HG03025 (cell line): ENCODE data around the gene LEUTX.
"Not testable (repeated sequence)": the region's sequence is repeated elsewhere in the genome, so short reads cannot be mapped to it uniquely, and the experiment has no call there.

ENCODE experiments used
- ATAC-seq: cut with Tn5 transposase; IDR thresholded peaks from one replicate; pipeline ENCODE4 v1.9.1; 2021; ENCODE audit warnings: mild to moderate bottlenecking, moderate library complexity; ENCODE audit not compliant: unreplicated experiment, low FRiP score

The LEUTX gene

DNA sequence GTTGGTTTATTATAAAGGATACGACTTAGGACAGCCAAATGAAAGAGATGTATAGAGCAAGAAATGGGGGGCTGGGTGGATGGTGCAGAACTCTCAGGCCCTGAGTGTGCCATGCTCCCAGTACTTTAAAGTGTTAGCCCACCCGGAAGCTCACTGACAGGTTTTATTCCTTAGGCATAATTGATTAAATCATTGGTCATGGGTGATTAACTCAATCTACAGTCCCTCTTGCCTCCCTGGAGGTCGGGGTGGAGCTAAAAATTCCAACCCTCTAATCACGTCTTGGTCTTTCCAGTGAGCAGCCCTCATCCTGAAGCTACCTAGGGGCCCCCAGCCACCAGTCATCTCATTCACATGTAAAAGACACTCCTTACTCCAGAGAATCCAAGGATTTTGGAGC, 9.9 kb upstream of the LEUTX start:
- no peak for ATAC-seq

- ATAC-seq, result no peak
Observed at GRCh38 chr19:39780894-39781293, 2.2 kb downstream of the LEUTX start.

DNA sequence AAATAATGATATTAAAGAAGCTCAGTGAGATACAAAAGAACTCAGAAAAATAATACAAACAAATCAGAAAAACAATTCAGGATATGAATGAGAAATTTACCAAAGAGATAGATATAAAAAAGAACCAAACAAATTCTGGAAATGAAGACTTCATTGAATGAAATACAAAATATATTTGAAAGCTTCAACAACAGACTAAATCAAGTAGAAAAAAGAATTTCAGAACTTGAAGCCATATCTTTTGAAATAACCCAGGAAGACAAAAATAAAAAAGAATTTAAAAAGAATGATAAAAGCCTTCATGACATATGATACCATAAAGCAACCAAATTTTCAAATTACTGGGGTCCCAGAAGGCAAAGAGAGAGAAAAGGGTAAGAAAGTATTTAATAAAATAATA, 9.6 kb downstream of the LEUTX start:
- ATAC-seq, result no peak

DNA sequence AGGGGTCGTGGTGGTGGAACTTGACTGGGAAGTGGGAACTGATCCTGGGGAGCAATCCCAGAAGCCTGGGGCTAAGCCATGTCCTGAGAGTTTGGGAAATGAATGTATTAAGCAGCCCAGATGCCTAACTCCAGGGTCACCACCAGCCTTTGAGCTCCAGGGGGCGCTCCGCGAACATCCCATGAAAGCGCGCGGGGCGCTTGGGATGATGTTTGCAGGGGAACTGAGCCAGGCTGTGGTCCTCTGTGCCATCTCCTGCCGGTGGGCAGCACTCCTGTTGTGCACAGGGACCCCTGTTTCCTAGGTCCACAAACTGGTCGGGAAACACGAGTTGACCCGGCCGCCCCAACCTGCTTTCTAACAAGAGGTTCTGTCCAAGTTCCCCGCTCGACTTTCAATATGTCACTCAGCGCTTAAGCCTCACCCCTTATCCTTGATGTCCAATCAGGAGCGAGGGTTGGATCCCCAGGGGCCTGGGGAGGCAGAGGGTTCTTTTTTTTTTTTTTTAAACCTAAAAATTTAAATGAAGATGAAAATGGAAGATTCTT, 14.4 kb downstream of the LEUTX start:
- no peak for ATAC-seq

DNA sequence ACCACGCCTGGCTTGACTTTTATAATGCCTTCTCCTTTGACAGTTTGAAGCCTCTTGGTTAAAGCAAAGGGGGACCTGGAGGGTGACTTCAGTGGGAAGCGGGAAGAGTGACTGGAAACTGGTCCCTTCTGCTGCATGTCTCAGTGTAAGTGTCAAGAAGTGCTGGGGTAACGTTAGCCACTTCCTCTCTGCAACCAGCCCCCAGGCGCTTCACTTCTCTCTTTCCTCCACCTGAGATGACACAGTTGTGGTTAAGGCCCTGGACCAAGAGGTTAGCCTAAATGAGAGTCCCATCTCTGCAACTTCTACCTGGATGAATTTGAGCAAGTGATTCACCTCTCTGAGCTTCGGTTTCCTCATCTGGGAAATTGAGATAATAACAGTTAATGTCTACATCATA, 16.3 kb downstream of the LEUTX start:
- ATAC-seq, result no peak

- ATAC-seq, result no peak
Observed at GRCh38 chr19:39796000-39796498, 17.4 kb downstream of the LEUTX start.

DNA sequence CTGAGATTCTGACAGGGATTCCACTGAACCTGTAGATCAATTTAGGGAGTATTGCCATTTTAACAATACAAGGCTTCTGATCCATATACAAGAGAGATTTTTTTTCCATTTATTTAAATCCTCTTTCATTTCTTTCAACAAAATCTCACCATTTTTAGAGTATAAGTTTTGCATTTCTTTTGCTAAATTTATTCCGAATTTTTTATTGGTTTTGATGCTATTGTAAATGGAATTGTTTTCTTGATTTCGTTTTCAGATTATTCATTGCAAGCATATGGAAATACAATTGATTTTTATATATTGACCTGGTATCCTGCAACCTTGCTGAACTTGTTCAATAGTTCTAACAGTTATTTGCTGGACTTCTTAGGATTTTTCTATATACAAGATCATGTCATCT, 18.4 kb downstream of the LEUTX start:
- ATAC-seq, result no peak

DNA sequence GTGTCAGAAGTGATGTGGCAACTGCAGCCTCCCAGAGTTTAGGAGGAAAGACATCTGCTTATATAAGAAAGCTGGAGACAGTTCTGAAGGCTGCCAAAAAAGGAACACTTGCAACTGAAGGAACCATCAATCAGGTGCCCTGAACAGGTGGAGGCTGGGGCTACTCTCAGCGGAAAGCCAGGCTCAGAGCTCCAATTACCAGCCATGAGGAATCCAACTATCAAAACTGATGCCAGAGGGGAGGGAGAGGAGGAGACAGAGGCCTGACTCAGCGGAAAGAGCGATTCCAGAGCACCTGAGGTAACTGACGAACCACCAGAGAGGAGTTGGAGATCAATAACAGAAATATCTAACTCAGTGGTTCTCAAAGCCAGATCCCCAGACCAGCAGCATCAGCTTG, 24.3 kb downstream of the LEUTX start:
- ATAC-seq, result no peak

GRCh38 chr19:39805104-39805503, 26.4 kb downstream of the LEUTX start:
- no peak for ATAC-seq

- no peak for ATAC-seq
Observed at GRCh38 chr19:39807846-39808364, 29.3 kb downstream of the LEUTX start.

DNA sequence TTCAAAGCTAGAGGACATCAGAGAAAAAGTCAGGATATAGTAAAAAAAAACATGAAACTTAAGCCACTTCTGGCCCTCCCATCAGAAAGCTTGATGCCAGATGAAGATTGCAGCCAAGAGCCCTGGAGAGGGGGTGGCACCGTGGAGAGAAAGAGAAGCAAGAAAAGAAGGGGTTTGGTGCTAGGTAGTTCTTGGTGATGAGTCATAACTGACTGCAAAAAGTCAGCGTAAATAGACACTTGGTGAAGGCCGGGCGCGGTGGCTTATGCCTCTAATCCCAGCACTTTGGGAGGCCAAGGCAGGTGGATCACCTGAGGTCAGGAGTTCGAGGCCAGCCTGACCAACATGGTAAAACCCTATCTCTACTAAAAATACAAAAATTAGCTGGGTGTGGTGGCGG, 30.0 kb downstream of the LEUTX start:
- not testable (repeated sequence) for ATAC-seq

DNA sequence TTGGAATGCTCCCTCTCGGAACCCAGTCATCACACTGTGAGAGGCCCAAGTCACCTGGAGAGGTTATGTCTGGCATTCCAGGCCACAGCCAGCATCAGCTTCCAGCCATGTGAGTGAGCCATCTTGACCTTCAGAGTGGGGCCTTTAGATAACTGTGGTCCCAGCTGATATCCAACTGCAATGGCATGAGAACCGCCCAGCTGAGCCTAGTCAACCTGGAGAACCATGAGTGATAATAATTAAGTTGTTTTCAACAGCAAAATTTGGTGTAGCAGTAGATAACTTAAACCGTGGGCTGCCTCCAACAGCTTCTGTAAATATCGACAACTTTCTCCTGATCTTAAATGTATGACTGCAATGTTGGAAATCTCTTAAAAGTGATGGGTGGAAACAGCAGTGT, 30.7 kb downstream of the LEUTX start:
- ATAC-seq, result no peak

GRCh38 chr19:39810424-39810823, 31.8 kb downstream of the LEUTX start:
- no peak for ATAC-seq

DNA sequence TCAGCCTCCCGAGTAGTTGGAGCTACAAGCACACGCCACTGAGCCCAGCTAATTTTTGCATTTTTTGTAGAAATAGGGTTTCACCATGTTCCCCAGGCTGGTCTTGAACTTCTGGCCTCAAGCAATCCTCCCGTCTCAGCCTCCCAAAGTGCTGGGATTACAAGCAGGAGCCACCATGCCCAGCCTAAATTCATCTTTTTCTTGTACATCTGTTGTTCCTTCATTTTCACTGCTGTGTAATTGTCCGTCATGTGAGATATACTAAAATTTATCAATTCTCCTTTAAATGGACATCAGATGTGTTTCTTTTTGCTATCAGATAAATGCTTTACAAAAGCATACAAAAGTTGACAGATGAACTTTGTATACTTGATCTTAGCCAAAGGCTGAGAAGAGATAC, 32.4 kb downstream of the LEUTX start:
- no peak for ATAC-seq

- no peak for ATAC-seq
Observed at GRCh38 chr19:39813264-39813993, 34.8 kb downstream of the LEUTX start.

DNA sequence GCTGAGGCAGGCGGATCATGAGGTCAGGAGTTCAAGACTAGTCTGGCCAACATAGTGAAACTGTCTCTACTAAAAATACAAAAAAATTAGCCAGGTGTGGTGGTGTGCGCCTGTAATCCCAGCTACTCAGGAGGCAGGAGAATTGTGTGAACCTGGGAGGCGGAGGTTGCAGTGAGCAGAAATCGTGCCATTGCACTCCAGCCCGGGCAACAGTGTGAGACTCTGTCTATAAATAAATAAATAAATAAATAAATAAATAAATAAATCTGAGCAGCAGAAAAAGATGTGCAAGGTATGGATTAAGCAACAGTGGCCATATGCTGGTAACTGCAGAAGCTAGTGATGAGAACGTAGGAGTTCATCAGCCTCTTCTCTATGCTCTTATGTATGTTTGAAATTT, 35.5 kb downstream of the LEUTX start:
- ATAC-seq, result not testable (repeated sequence)

DNA sequence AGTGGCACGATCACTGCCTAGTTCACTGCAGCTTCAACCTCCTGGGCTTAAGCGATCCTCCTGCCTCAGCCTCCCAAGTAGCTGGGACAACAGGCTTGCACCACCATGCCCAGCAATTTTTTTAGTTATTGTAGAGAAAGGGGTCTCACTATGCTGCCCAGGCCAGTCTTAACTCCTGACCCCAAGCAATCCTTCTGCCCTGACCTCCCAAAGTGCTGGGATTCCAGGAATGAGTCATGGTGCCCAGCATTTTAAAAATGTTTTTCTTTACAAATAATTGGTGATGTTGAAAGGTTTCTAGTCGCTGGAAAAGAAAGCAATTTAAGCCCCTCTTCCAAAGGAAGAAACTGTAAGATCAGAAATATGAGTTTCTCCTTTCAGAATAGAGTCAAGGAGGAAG, 35.9 kb downstream of the LEUTX start:
- ATAC-seq, result no peak

GRCh38 chr19:39816287-39817048, 37.8 kb downstream of the LEUTX start:
- no peak for ATAC-seq

DNA sequence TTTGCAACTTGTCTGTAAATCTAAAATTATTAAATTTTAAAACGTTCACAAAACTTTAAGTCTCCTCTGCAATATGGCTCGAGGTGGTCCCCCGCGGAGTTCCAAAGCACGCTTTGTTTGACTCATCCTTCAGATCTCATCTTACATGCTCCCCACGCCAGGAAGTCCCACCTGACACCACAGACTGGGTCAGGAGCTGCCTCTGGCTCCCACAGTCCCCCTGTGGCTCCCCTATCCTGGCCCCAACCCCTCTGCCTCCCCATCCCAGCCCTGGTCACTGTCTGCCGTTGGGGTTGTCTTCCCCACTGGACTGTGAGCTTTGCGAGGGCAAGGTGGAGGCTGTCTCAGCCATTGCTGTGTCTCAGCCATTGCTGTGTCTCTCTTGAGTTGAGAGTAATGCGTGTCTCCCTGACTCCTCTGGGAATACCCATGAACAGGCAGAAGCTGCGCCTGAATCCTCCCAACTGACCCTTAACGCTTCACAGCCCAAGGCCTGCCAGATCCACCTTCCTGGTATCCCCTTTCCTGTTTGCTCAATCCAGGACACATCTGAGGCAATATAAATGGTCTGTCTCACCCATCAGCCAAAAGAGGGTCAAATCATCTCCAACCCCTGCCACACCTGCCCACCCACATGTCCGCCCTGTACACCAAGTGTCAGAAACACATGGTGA, 39.4 kb downstream of the LEUTX start:
- no peak for ATAC-seq

GRCh38 chr19:39818626-39819097, 40.0 kb downstream of the LEUTX start:
- no peak for ATAC-seq

GRCh38 chr19:39819786-39820185, 41.1 kb downstream of the LEUTX start:
- ATAC-seq, result no peak
